Spinal cord (tissue), 10 donors: ENCODE results near the gene RNASE12. TPM values are rescaled to one million over a fixed set of nuclear protein-coding genes. Genes with fewer than 3 reads are reported as not detected.

ENCODE experiments used
- DNase-seq, 6 donors: peaks; one replicate each; pipeline versions ENCODE4 v3.0.0 to v3.0.0-alpha.2; 2013 to 2015; ENCODE audit warnings: low spot score in 6 of 6, low read depth in 4 of 6
- H3K27ac ChIP-seq: one replicate; pipeline ENCODE4 v1.5.1; 2013; ENCODE audit warnings: low read depth, low read length, control low read depth
- H3K27me3 ChIP-seq: one replicate; pipeline ENCODE4 v1.6.1; 2013; ENCODE audit warnings: low read length; ENCODE audit not compliant: control insufficient read depth, insufficient read depth
- H3K36me3 ChIP-seq: one replicate; pipeline ENCODE4 v1.6.1; 2013; ENCODE audit warnings: low read length; ENCODE audit not compliant: control insufficient read depth, insufficient read depth
- H3K4me1 ChIP-seq: one replicate; pipeline ENCODE4 v1.6.1; 2013; ENCODE audit warnings: low read length; ENCODE audit not compliant: control insufficient read depth, insufficient read depth
- H3K4me3 ChIP-seq: one replicate; pipeline ENCODE4 v1.5.1; 2013; ENCODE audit warnings: low read depth, low read length, control low read depth
- H3K9me3 ChIP-seq: one replicate; pipeline ENCODE4 v1.6.1; 2013; ENCODE audit warnings: low read length; ENCODE audit not compliant: control insufficient read depth, insufficient read depth
- WGBS: methylation state at CpG from one replicate; pipeline ENCODE4 v1.1.5; 2013; ENCODE audit warnings: missing lambda C conversion rate; ENCODE audit not compliant: insufficient coverage; 5-methylcytosine and 5-hydroxymethylcytosine counted together
- long read RNA-seq, 4 donors: transcript quantifications; one replicate each; lab custom pipeline, GENCODE V29; 2026
- polyA plus RNA-seq, 2 donors: library from polyadenylated mRNA; unstranded; fragments of 120-200 nt; gene quantifications; one replicate each; pipeline ENCODE4 v1.2.1, GENCODE V29; 2013; ENCODE audit not compliant: insufficient read length in 2 of 2
- total RNA-seq, 2 donors: library from RNA; depleted of rRNA in 1 of 2; stranded (reverse); fragments of 120-200 nt in 1 of 2; fragments of >200 nt in 1 of 2; gene quantifications; one replicate each; pipeline versions ENCODE4 v1.2.3 to v1.2.4, GENCODE V29; 2013 to 2014
- donor health status: healthy.

The RNASE12 gene, protein sequence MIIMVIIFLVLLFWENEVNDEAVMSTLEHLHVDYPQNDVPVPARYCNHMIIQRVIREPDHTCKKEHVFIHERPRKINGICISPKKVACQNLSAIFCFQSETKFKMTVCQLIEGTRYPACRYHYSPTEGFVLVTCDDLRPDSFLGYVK
- not detected for total RNA-seq
- polyA plus RNA-seq, result not detected
- long read RNA-seq, donor 1, result 0 reads
- long read RNA-seq, donor 2, result 0 reads
- long read RNA-seq, donor 3, result 0 reads
- long read RNA-seq, donor 4, result 0 reads

- DNase-seq, result no peak
- Histone ChIP-seq H3K9me3 (no peaks in the 10 kb centered on the region), H3K36me3 (no peaks in the 10 kb centered on the region), H3K27me3 (peaks cover 2% of the 10 kb centered on the region), H3K27ac (no peak within 1 kb of the TSS), H3K4me3 (no peak within 1 kb of the TSS), H3K4me1 (no peaks in the 10 kb centered on the region)
- 87% methylated on average over 2 of the region's 4 CpGs for WGBS
Measured at GRCh38 chr14:20591235-20591634, at the start of gene RNASE12. Gene RNASE12, minus strand, starts transcription at chr14:20591376. Its CDS starts 653 bp downstream, at chr14:20590723.

GRCh38 chr14:20632831-20633691 lies 41.9 kb upstream of the RNASE12 start:
- DNase-seq, result peak in 3 of 6 donors; percentile 26 to 84 (median 62)
- 2% methylated on average over 30 of the region's 45 CpGs for WGBS
- H3K27ac ChIP-seq, result no peak overlapping the region

GRCh38 chr14:20632448-20632830 lies 41.3 kb upstream of the RNASE12 start:
- no peak overlapping the region for H3K27ac ChIP-seq
- H3K27me3 ChIP-seq, result peaks cover 66% of the 10 kb centered on the region
- peaks cover 23% of the 10 kb centered on the region for H3K4me1 ChIP-seq
- H3K4me3 ChIP-seq, result peak overlapping the region; percentile 21
- WGBS, result 0% methylated on average over 13 of the region's 19 CpGs
- no peaks in the 10 kb centered on the region for H3K9me3 ChIP-seq
- DNase-seq, result no peak
- no peaks in the 10 kb centered on the region for H3K36me3 ChIP-seq

More at GRCh38 chr14:20632831-20633691, 41.9 kb upstream of the RNASE12 start:
- Histone ChIP-seq H3K9me3 (no peaks in the 10 kb centered on the region), H3K4me1 (peaks cover 23% of the 10 kb centered on the region), H3K36me3 (no peaks in the 10 kb centered on the region), H3K4me3 (peak overlapping the region; percentile 21), H3K27me3 (peaks cover 60% of the 10 kb centered on the region)

DNA sequence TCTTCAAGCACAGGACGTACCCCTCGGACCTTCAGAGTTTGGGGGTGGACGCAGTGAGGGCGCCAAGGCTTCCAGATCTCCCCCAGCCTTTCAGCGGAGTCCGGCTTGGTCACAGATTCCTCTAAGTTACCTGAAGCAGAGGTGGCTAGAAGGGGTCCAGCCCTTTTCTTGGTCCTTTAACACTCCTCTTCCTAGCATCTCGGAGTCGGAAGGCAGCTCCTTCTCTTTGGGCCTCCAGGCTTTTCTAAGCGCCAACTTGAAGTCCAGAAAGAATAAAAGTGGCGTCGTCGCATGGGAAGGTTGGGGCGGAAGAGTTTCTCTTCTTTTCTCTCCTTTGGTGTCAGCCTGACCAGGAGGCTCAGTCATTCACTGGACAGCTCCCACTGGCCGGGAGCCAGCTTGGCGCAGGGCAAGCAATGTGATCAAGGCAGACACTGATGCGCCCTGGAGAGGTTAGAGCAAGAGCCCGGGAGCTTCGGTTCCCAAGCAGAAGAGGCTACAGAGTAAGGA lies 40.8 kb upstream of the RNASE12 start:
- H3K27me3 ChIP-seq, result peaks cover 70% of the 10 kb centered on the region
- no peaks in the 10 kb centered on the region for H3K36me3 ChIP-seq
- WGBS, result 0% methylated on average over 14 of the region's 18 CpGs
- H3K4me3 ChIP-seq, result peak overlapping the region; percentile 24
- peak in 2 of 6 donors; percentile 25 to 53 for DNase-seq
- H3K27ac ChIP-seq, result no peak overlapping the region
- peaks cover 23% of the 10 kb centered on the region for H3K4me1 ChIP-seq
- no peaks in the 10 kb centered on the region for H3K9me3 ChIP-seq

DNA sequence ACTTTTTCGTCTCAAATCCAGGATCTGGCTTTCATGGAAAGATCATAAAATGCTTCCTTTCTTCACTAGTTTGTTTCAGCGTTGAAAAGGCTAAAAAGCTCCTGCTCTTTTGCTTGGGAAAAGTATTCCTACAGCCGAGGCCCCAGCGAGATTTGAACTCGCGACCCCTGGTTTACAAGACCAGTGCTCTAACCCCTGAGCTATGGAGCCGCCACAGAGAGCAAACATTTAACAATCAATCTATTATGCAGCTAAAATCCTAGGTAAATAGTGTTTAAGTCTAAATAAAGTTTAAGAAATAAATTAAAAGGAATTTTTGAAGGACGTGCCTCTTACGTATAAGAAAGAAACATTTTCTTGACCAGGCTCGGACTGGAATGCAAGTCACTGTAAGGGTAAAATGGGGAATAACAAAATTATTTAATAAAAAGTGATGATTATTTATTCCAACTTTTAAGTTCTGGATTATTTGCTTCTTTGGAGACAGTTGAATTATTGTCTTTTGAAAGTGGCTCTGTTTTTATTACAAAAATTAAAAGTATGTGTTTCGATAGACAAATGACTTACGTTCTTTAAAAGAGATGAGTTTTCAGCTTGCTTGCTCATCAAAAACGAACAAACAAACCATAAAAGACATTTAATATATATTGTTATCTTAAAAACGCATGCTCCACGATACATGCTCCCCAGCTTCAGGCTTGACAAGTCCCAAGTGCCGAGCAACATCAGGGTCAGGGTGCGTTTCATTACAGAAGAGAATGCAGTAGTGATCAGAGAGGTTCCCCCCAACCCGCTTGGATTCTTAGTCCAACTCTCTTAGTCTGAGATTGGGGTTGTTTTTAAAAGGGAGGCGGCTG lies 40.1 kb upstream of the RNASE12 start:
- H3K27ac ChIP-seq, result no peak overlapping the region
- peaks cover 28% of the 10 kb centered on the region for H3K4me1 ChIP-seq
- 0% methylated on average over 6 of the region's 19 CpGs for WGBS
- no peaks in the 10 kb centered on the region for H3K9me3 ChIP-seq
- peak overlapping the region; percentile 24 for H3K4me3 ChIP-seq
- no peaks in the 10 kb centered on the region for H3K36me3 ChIP-seq
- peak in 2 of 6 donors; percentile 65 to 80 for DNase-seq
- peaks cover 77% of the 10 kb centered on the region for H3K27me3 ChIP-seq

GRCh38 chr14:20630340-20631022 lies 39.3 kb upstream of the RNASE12 start:
- H3K36me3 ChIP-seq, result no peaks in the 10 kb centered on the region
- peak in 3 of 6 donors; percentile 33 to 65 (median 54) for DNase-seq
- no peaks in the 10 kb centered on the region for H3K9me3 ChIP-seq
- no peak overlapping the region for H3K27ac ChIP-seq
- 2% methylated on average over 21 of the region's 23 CpGs for WGBS
- peaks cover 36% of the 10 kb centered on the region for H3K4me1 ChIP-seq
- H3K4me3 ChIP-seq, result peak overlapping the region; percentile 3
- peaks cover 85% of the 10 kb centered on the region for H3K27me3 ChIP-seq

DNA sequence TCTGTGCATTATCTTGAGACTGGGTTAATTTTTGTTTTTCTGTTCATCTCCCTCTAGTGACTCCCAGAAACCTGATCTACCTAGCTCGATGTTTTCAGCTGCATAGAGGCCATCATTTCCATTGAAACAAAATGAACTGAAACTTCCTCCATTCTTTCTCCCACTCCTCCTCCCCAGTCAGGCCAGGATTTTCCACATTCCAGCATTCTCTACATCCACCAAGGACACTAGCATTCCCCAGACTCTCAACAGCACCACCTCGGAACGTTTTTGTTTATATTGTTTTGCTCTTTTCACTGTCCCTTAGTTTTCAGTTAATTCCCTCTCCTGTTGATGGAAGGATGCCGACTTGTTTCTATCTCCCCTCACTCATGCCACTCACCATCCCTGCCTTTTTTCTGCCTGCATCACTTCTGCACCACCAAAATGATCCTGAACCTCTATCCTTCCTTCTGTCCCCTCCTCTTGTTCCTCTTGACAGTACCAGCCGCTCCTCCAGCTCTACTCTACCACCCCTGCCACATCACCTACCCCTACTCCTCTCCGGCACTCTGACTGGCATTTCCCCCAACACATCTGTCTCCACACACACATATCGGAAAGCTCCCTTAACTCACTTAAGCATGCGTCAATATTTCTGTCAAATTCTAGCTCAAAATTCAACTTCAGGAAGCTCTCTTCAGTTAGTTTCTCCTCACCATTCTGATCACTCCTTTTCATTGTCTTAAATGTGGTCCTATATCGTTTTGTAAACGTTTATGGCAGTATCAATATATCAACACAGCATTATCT lies 37.1 kb upstream of the RNASE12 start:
- H3K27me3 ChIP-seq, result peaks cover 91% of the 10 kb centered on the region
- peaks cover 40% of the 10 kb centered on the region for H3K4me1 ChIP-seq
- H3K27ac ChIP-seq, result no peak overlapping the region
- no peaks in the 10 kb centered on the region for H3K9me3 ChIP-seq
- no peak overlapping the region for H3K4me3 ChIP-seq
- no peak for DNase-seq
- no peaks in the 10 kb centered on the region for H3K36me3 ChIP-seq
- 48% methylated on average over 8 of the region's 10 CpGs for WGBS

GRCh38 chr14:20627346-20628027 lies 36.3 kb upstream of the RNASE12 start:
- H3K27ac ChIP-seq, result no peak overlapping the region
- H3K4me1 ChIP-seq, result peaks cover 39% of the 10 kb centered on the region
- 70% methylated on average over 2 of the region's 5 CpGs for WGBS
- H3K36me3 ChIP-seq, result no peaks in the 10 kb centered on the region
- H3K9me3 ChIP-seq, result no peaks in the 10 kb centered on the region
- H3K27me3 ChIP-seq, result peaks cover 91% of the 10 kb centered on the region
- DNase-seq, result peak in 1 of 6 donors; percentile 63
- no peak overlapping the region for H3K4me3 ChIP-seq
